PFSK-1 (cell line): Measurements from ENCODE around the gene ANKS3.

ENCODE experiments used
- FOXP2 ChIP-seq: optimal IDR thresholded peaks from 2 replicates; pipeline ENCODE3; 2011; ENCODE audit warnings: borderline replicate concordance, control low read depth, inconsistent platforms; ENCODE audit not compliant: insufficient read depth; ENCODE audit errors: extremely low read length, extremely low read depth
- POLR2AphosphoS5 ChIP-seq: IDR thresholded peaks from 2 replicates; pipeline ENCODE4 v1.6.1; 2012; ENCODE audit warnings: low read depth, mild to moderate bottlenecking, control low read depth, low read length, moderate library complexity
- SIN3A ChIP-seq: IDR thresholded peaks from 2 replicates; pipeline ENCODE4 v1.6.1; 2012; ENCODE audit warnings: mild to moderate bottlenecking, low read length, moderate library complexity, borderline replicate concordance; ENCODE audit not compliant: insufficient read depth
- TAF1 ChIP-seq: IDR thresholded peaks from 2 replicates; pipeline ENCODE4 v1.6.1; 2012; ENCODE audit warnings: low read length, control low read depth, borderline replicate concordance; ENCODE audit not compliant: insufficient read depth
- TF ChIP-seq, protein P1 (sequence below), 2 experiments: IDR thresholded peaks; 2 replicates each; pipeline versions ENCODE4 v1.6.1 to v1.8.0; 2011 to 2012; ENCODE audit warnings: low read depth in 2 of 2, low read length in 2 of 2, control low read depth in 1 of 2, inconsistent platforms in 1 of 2, mild to moderate bottlenecking in 1 of 2, moderate library complexity in 1 of 2; ENCODE audit not compliant: insufficient read depth in 1 of 2

ANKS3 gene

DNA sequence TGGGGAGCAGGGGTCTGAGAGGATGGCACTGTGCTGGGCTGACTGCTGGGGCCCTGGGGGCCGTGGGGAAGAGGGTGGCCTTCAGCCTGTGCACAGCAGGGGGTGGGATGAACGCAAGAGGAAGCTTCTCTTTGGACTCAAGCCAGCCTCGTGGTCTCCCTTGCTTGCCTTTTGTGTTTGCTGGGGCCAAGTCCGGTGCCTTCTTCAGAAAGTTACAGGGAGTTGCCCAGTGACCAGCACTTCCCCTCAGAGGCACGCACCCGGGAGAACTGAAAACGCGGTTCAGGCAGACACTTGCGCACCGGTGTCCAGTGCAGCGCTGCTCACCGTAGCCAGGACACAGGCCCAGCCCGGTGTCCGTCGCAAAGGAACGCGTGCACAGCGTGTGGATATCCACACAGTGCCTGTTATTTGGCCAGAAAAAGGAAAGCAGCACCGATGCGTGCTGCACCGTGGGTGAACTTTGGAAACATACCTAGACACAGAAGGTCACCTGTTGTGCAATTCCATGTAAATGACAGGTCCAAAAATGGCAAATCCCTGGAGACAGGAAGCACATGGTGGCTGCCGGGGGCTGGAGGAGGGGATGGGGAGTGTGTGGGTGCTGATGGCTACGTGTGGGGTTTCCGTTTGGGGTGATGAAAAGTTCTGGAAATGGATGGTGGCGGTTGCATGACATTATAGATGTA lies 70.2 kb downstream of the ANKS3 start:
- TF ChIP-seq FOXP2 (no peak), POLR2AphosphoS5 (no peak), TAF1 (no peak), SIN3A (no peak)
- TF ChIP-seq, protein P1, sequence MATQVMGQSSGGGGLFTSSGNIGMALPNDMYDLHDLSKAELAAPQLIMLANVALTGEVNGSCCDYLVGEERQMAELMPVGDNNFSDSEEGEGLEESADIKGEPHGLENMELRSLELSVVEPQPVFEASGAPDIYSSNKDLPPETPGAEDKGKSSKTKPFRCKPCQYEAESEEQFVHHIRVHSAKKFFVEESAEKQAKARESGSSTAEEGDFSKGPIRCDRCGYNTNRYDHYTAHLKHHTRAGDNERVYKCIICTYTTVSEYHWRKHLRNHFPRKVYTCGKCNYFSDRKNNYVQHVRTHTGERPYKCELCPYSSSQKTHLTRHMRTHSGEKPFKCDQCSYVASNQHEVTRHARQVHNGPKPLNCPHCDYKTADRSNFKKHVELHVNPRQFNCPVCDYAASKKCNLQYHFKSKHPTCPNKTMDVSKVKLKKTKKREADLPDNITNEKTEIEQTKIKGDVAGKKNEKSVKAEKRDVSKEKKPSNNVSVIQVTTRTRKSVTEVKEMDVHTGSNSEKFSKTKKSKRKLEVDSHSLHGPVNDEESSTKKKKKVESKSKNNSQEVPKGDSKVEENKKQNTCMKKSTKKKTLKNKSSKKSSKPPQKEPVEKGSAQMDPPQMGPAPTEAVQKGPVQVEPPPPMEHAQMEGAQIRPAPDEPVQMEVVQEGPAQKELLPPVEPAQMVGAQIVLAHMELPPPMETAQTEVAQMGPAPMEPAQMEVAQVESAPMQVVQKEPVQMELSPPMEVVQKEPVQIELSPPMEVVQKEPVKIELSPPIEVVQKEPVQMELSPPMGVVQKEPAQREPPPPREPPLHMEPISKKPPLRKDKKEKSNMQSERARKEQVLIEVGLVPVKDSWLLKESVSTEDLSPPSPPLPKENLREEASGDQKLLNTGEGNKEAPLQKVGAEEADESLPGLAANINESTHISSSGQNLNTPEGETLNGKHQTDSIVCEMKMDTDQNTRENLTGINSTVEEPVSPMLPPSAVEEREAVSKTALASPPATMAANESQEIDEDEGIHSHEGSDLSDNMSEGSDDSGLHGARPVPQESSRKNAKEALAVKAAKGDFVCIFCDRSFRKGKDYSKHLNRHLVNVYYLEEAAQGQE (IDR thresholded peaks at IDR 0.05; ENCODE audit: insufficient read depth in 1 of 2, low read depth in 2 of 2, low read length in 2 of 2), result no peak

GRCh38 chr16:4663465-4663776 lies 70.7 kb downstream of the ANKS3 start:
- TF ChIP-seq, protein P1 (IDR thresholded peaks at IDR 0.05; ENCODE audit: insufficient read depth in 1 of 2, low read depth in 2 of 2, low read length in 2 of 2), result no peak
- TF ChIP-seq FOXP2 (no peak), POLR2AphosphoS5 (no peak), TAF1 (no peak), SIN3A (no peak)

DNA sequence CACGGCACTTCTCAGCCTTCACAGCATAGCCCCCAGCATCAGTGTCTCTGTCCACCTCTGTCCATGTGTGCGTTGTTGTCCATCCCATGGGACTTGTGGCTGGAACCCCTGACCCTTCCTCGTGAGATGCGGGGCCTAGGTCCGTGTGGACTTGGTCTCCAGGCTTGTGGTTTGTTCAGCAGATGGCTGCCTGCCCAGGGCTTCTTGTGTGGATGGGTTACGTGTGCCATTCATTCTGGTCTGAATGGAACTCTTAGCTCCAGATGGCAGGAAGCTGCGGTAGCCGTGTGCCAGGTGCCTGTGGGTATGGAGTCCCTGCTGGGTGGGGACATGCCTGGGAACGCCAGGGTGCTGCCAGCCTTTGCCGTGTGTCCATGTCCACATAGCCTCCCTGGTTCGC lies 72.4 kb downstream of the ANKS3 start:
- TF ChIP-seq TAF1 (no peak), SIN3A (no peak), POLR2AphosphoS5 (no peak)

GRCh38 chr16:4660454-4661007 lies 73.5 kb downstream of the ANKS3 start:
- TF ChIP-seq TAF1, result no peak
- no peak for TF ChIP-seq POLR2AphosphoS5
- no peak for TF ChIP-seq FOXP2

DNA sequence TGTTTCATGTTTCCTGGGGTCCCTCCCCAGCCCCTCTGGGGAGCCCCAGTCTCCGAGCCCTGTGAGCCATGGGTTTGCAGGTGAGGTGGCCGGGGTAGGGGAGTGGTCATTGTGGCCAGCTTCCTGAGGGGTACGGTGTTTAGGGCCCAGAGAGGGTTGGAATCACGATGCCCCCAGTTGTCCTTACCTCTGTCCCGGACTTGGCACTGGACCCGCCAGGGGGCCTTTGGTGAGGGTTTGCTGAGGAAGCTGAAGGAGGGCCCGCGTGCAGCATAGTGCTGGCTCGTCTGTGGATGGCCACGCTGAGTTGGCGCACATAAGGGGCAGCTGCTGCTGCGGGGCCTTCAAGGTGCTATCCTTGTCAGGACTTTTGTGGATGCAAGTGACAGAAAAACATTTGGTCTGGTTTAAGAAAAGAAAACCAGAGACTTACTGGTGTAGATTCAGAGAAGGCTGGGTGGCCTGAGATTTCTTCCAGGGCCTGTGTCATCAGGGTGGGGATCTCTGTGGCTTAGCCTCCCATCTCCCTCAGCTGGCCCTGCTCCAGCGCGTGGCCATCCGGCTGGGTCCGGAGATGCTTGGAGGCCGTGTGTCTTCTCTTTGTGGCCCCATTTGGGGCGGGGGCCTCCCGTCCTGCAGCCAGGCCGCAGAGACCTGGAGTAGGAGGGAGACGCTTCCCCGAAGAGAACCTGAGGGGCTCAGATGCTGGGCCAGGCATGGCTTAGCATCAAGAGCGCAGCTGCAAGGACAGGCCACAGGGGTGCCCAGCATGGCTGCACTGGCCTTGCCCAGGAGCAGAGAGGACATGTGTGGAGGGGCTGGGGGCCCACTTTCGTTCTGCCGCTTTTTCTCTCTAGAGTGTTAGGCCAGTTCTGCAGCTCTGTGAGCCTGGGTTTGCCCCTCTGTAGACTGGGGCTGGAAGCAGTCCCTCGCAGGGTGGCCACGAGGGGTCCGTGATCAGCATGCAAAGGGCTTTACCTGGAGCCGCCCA lies 74.4 kb downstream of the ANKS3 start:
- no peak for TF ChIP-seq FOXP2
- no peak for TF ChIP-seq TAF1
- TF ChIP-seq, protein P1 (IDR thresholded peaks at IDR 0.05; ENCODE audit: insufficient read depth in 1 of 2, low read depth in 2 of 2, low read length in 2 of 2), result no peak
- no peak for TF ChIP-seq SIN3A
- no peak for TF ChIP-seq POLR2AphosphoS5
